SIG-M5 treated with dmso at 0.1 percent for 504 hours (cell line): ENCODE data around the gene SLC6A3.
"Not testable (repeated sequence)": the region's sequence is repeated elsewhere in the genome, so short reads cannot be mapped to it uniquely, and the experiment has no call there.

Experiments used
- DNase-seq: peaks from one replicate; lab custom pipeline; 2025; ENCODE audit not compliant: unreplicated experiment; lab: John Stamatoyannopoulos, UW

Gene SLC6A3

DNA sequence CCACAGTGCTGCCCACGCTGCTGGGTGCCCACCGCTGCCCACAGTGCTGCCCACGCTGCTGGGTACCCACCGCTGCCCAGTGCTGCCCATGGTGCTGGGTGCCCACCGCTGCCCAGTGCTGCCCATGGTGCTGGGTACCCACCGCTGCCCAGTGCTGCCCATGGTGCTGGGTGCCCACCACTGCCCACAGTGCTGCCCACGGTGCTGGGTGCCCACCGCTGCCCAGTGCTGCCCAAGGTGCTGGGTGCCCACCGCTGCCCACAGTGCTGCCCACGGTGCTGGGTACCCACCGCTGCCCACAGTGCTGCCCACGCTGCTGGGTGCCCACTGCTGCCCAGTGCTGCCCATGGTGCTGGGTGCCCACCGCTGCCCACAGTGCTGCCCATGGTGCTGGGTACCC, 22.7 kb downstream of the SLC6A3 start:
- DNase-seq, result not testable (repeated sequence)

DNA sequence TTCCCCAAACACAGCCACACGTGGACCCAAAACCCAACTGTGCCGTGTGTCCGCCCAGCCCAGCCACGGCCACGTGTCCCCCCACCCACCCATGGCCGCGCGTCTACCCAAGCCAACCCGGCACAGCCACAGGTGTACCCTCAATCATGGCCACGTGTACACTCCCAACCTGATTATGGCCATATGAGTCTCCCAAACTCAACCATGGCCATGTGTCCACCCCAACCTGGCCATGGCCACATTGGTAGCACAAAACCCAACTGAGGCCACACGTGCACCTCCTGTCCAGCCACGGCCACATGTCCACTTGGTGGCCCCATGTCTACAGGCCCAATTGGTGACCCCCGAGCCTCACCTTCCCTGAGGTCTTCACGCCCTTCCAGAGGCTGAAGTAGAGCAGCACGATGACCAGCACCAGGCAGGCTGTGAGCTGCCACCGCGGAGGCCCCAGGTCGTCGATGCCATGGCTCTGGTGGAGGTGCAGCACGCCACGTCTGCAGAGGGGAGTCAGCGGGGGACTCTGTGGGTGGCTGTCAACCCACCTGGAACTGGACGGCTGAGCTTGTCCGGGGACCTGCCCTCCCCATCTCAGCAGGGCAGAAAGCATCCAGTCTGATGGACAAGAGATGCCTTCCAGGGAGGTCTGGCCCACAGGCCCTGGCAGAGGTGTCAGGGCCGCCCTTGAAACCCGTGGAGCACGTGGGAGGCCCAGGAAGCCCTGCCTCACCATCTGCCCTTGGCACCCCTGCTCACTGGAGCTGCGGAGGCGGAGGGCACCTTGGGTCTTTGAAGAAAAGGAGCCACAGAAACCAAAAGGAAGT, 23.5 kb downstream of the SLC6A3 start:
- no peak for DNase-seq

DNA sequence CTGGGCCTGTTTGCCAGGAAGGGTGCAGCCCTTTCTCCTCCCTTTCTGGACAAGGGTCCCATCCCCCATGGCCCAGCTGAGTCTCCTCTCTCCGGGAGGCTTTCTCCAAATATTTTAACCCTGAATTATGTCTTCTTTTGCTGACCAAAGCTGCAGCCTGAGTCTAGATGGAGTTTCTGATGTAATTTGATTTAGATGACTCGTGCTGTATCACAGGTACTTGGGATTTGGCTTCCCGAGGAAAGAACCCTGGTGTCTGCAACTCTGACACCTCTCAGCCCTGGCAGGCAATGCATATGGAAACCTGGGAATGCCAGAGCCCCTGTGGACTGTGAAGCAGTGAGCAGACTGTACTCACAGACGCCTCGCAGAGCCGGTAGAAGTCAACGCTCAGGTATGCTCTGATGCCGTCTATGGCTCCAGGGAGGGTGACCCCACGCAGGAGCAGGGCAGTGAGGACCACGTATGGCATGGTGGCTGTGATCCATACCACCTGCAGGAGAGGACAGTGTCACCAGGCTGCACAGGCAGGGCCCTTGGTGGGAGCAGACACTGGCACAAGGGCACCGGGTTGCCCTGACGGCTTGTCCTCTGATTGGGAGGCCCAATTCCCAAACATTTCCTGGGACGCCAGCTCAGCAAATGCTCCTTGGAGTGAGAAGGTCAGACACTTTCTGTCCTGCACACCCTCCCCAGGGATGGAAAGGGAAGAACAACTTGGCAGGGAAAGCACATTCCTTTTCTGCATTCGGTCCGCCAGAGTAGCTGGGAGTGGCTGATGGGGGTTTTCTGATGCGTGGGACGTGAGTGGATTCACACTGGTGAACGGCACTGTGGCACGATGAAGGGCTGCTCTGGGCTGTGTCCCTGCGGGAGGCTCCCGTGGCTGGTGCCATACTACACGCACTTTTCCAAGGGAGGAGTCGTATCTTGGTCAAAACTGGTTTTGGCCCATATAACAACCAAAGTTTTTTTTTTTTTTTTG, 24.7 kb downstream of the SLC6A3 start:
- no peak for DNase-seq

DNA sequence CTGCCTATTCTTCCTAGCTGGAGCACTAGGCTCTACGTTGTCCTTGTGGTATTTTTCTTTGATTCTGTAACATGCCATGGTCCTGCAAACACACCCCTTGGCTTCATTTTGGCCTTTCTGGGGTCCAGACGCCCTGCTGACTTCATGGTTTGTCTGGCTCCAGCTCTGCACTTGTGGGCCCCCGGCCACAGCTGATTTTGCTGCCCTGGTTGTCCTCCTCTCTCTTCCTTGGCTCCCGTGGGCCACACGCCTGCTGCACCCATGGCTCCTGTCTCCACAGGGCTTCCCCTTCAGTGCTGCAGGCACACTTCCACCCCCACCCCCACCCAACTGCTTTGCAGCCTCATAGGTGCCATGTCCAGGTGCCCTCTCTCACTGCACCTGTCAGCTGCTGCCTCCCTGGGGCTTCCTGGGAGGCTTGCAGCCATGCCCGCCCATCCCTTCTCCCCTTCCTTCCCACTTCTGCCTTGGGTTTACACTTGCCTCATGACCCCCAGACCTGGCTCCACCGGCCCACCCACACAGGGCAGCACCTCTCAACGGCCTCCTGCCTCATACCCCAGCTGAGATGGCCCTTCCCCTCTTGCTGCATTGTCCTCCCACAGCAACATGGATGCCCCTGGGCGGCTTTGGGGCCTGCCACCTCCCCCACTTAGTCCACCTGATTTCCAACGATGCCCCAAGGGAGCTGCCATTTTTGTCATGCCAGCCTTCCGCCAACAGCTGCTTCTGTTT, 25.6 kb downstream of the SLC6A3 start:
- DNase-seq, result no peak

DNA sequence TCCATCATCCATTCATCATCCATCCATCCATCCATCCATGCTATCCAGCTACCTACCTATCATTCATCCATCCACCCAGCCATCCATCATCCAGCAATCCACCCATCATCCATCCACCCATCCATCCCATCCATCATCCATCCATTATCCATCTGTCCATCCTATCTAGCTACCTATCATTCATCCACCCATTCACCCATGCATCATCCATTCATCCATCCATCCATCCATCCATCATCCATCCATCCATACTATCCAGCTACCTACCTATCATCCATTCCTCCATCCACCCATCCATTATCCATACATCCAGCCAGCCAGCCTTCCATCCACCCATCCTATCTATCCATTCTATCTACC, 26.3 kb downstream of the SLC6A3 start:
- DNase-seq, result no peak

DNA sequence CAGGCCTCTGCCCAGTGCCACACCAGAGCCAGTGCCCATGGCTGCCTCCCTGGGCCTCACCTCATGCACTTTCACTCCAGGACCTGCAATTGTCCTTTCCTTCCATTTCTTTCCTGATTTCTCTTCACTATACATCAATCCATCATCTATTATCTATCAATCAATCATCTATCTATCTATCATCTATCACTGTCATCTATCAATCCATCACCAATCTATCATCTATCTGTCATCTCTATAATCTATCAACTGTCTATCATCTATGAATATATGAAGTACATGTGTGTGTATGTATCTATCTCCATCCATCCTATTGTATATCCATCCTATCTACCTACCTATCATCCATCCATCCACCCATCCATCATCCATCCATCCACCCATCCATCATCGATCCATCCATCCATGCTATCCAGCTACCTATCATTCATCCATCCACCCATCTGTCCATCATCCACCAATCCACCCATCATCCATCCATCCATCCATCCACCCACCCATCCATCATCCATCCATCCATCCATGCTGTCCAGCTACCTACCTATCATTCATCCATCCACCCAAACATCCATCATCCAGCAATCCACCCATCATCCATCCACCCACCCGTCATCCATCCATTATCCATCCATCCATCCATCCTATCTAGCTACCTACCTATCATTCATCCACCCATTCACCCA, 26.9 kb downstream of the SLC6A3 start:
- no peak for DNase-seq

DNA sequence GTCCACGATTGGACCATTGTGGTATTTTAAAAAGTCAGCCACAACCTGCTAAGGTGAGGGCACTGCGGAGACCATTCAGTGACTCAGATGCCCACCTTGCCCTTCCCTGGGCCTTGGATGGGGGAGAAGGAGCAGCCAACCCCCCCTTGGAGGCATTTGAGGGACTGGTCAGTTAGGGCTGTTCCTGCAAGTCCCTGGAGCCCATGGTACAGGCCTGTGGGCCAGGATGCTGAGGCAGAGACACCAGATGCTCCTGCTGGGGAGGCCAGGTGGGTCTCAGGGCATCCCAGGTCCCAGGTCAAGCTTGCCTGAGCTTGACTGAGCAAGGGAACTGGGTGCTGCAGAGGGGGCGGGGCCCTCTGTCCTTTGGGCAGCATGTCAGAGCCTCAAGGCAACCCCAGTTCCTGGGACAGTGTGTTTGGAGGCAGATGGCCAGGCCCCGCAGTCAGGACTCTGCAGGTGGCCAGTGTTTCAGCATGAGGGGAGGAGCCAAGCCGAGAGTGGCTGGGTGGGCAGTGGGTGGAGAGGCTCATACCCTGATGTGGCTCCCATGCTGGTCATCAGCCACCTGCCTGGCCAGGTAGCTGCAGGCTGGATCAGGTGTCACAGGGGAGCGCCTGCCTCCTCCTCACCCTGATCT, 27.5 kb downstream of the SLC6A3 start:
- no peak for DNase-seq

DNA sequence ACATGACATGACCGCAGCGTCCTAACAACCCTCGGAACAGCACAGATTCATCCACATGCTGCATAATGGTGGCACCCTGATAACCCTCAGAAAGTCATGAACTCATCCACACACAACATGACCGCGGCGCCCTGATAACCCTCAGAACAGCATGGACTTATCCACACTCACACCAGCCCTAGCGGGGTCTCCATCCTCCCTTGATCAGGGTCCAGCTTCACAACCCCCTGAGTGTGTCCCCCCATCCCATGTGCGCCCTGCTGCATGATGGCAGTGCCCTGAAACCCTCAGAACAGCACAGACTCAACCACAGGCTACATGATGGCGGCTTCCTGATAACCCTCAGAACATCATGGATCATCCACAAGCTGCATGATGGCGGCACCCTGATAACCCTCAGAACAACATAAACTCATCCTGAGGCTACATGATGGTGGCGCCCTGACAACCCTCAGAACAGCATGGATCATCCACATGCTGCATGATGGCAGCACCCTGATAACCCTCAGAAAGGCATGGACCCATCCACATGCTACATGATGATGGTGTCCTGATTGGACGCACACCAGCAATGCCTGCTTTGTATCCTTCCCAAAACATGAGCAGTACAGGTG, 28.3 kb downstream of the SLC6A3 start:
- DNase-seq, result no peak

DNA sequence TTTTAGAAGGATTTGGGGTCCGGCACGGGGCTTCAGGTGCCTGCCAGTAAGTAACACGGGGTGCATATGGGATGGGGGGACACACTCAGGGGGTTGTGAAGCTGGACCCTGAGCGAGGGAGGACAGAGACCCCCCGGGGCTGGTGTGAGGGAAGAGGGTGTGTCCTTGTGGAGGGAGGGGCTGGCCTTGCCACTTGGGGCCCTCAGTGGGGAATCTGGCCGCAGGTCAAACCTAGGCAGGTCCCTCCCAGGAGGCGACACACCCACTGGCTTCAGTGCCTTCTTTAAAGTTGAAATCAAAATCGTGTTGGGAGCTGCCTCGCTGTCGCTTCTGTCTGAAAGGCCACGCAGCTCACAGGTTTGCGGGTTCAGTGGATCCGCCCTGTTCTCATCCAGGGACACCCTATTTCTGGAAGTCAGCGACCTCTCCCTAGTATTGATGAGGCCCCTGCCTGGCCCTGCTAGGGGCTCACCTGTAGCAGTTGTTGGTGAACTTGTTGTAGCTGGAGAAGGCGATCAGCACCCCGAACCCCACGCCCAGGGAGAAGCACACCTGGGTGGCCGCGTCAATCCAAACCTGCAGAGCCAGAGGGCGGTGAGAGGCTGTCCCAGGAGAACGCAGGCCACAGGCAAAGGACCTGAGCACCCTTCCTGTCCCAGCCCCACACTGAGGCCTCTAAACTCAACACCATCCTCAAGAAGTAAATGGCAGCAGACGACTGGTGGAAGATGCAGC, 29.4 kb downstream of the SLC6A3 start:
- DNase-seq, result no peak

DNA sequence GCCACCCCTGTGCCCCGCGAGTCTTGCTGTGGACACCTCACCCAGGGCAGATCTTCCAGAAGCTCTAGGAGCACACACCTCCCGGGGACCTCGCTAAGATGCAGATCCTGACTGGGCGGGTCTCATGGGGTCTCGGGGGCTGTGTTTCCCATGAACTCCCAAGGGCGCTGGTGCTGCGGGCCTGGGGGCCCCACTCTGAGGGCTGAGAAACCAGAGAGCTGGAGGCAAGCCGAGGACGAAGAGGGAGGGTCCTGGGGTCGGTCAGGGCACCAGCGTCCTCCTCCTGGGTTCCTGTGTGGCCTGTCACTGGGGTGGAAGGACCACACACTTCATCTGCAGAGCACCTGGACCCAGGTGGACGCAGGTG, 30.2 kb downstream of the SLC6A3 start:
- DNase-seq, result no peak

DNA sequence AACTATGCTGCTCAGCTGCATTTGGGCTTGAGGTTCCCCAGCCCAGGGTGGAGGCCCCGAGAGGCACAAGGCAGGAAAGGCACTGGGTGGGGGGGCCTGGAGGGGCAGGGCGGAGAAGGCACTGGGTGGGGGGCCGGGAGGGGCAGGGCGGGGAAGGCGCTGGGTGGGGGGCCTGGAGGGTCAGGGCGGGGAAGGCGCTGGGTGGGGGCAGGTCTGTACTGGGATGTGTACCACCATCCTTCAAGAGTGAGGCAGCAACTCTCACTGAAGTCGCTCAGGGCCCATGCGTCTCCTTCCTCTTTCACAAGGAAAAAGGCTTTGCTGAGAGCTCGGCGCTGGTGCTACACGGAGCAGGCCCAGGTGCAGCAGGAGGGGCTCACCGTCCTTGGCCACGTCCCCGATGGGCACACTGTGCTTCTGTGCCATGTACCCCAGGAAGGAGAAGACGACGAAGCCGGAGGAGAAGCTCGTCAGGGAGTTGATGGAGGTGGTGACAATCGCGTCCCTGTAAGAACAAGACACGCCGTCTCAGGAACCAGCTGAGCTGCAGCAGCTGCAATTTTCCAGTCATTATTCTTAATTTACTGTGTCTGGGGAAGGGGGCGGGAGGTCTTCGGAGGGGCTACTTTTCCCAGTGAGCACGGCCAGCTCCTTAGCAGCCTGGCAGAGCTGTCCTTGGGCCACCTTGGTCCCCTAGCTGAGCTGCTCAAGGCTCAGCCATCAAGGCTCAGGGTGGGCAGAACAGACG, 30.8 kb downstream of the SLC6A3 start:
- no peak for DNase-seq

DNA sequence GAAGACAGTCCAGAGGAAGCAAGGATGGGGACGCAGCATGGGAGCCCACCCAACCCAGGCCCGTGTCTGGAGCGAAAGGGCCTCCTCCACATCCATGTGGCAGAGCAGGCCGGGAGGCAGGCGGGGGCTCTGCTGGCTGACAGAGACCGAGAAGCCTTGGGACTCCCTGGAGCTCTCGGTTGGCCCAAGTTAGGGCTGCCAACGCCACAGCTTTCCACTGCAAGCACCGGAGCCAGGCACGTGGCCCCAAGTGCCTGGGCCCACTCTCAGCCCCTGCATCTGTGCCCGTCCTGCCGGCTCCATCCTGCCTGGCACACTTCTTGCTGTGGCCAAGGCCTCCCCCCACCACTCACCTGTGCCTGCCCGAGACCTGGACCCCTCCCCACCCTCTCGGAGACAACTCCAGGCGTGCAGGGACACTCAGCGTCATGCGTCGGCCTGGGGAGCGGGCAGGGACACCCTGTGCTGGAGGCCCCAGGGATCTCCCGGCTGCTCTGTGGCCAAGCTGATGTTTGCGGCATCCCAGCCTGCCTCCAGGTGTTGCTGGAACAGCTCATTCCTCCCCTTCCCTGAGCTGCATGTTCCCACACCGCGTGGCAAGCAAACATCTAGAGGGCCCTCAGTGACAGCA, 31.5 kb downstream of the SLC6A3 start:
- no peak for DNase-seq

DNA sequence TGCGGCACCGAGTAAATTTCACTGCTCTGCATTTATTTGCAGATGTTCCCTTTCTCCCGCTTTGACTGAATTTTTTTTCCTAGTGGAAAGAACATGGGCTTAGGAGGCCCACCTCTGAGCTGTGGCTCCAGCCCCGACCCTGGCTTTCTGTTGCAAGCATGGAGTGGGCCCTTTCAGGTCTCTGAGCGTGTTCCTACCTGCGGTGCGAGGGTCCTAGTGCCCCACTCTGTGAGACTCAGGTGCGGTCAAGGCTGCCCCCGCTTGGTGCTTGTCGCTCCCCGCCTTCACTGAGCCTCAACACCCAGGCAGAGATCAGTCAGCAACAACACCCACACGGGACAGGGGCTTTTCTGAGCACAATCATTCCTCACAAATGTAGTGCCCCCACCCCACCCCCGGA, 32.0 kb downstream of the SLC6A3 start:
- DNase-seq, result no peak

DNA sequence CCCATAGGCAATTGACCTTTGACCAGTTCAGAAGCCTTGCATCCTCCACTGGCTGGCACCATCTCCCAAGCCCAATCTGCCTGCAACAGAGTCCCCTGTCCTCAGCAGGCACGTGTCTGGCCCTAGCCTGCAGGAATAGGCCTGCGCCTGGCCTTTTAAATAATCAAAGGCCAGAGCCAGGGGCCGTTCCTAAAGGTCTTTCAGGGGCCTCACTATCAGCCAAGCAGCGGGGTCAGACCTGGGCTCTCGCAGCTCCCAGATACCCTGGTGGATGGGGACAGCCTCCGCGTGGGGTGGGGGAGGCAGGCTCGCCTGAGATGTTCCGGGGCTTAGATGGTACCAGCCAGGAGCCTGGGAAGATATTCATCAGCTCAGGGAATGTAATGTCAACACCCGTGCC, 32.6 kb downstream of the SLC6A3 start:
- no peak for DNase-seq

DNA sequence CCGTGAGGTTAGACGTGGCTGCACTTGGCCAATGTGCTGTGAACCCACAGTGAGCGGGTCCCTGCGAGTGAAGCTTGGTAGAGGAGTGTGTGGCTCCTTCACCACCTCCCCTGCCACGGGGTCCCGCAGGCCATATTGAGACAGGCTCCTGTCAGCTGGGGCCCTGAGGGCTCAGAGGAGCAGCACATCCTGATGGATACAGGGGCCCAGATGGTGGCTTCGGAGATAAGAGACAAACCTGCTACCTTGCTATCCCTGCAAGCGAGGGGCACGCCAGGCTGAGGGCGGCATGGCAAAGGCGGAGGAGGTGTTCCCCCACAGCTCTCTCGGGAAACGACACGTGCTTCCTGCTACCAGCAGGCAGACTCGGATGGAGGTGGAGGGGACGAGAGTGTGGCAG, 33.1 kb downstream of the SLC6A3 start:
- DNase-seq, result no peak

DNA sequence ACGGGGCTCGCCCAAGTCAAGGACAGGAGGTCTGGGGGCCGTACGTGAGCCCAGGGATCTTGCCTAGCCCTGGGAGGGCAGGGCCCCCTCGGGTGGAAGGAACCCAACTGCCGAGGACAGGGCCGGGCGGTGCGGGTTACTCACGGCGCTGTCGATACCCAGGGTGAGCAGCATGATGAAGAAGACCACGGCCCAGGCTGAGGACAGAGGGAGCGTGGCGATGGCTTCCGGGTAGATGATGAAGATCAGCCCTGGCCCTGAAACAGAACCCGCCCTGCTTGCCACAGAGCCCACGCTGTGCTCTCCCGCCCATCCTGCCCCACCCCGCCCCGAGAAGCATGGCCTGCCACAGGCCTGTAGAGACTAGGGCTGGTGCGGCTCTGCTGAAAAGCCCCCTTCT, 34.1 kb downstream of the SLC6A3 start:
- no peak for DNase-seq

DNA sequence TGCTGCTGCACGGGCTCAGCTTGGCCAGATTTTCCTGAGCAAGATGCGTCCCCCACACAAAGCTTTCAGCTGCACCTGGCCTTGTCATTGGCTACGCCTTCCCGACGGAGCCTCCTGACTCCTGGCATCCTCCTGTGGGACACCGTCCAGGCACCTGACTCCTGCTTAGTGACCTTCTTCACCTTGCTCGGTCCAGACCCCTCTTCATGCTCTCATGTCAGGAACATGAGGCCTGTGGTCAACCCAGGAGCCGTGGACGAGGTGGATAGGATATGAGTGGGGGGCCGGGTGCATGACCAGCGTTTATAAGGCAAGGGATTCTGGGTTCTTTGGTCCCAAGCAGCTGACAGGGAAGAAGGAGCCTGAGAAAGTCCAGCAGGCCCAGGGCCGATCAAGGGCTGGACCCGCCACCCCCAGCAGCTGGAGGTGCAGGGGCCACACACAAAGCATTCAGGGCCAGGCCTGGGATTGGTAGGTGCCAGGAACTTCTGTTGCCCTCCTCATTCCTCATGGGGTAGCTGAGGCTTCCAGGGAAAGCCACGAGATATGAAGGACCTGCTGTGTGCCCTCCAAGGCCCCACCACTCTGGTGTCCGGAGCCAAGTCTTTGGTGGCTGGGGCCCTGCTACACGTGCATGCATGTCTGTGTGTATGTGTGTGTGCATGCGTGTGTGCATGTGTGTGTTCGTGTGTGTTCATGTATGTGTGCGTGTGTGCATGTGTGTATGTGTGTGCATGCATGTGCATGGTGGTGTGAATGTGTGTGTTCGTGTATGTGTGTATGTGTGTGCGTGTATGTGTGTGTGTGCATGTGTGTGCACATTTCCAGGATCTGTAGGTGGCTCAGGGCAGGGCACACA, 34.9 kb downstream of the SLC6A3 start:
- no peak for DNase-seq
